Diencephalon (tissue), 1 donor: ENCODE measurements around the gene AKAP6. TPM values are rescaled to one million over a fixed set of nuclear protein-coding genes. Genes with fewer than 3 reads are reported as not detected.
A peak's percentile ranks its signal among the peaks of the same experiment; 100 is the strongest.

Experiments
- small RNA-seq: library from RNA; depleted of rRNA; stranded (forward); fragments of <200 nt; gene quantifications from one replicate; pipeline ENCODE3, GENCODE V24; 2014
- total RNA-seq: library from RNA; depleted of rRNA; stranded (reverse); fragments of >200 nt; gene quantifications from one replicate; pipeline ENCODE4 v1.2.3, GENCODE V29; 2014

The AKAP6 gene
- total RNA-seq: 161 TPM

GRCh38 chr14:32329146-32329545 lies at the start of gene AKAP6:
TSS of gene AKAP6 (plus strand) at chr14:32329298. CDS start at chr14:32433494, 104,196 bp downstream.

Small RNA genes lying within 50 kb of the gene (small RNA-seq; reads per million reads assigned to genes)
- 0.26 reads per million, percentile 9 among the genes with 10 or more reads in this experiment for gene RN7SL660P

Other genes with a start within 250 kb of the AKAP6 start
- gene RNU6-7, start 127.3 kb upstream of the AKAP6 start, total RNA-seq: not detected
- not detected for gene RNU6-8, start 126.0 kb upstream of the AKAP6 start, total RNA-seq